Small intestine (tissue), 7 donors: ENCODE results near the gene RARRES2. TPM values are rescaled to one million over a fixed set of nuclear protein-coding genes. Genes with fewer than 3 reads are reported as not detected.

ENCODE experiments used
- DNase-seq, 2 donors: peaks; one replicate each; pipeline versions ENCODE4 v3.0.0 to v3.0.0-alpha.2; 2013
- FAIRE-seq: peaks from 2 replicates; lab custom pipeline; 2012; peaks lifted over from hg19 to GRCh38; lab: Jason Lieb, UNC
- H3K27ac ChIP-seq, 3 donors: one replicate each; pipeline ENCODE4 v1.5.1; 2013; ENCODE audit warnings: low read length in 2 of 3, mild to moderate bottlenecking in 2 of 3, control low read depth in 1 of 3, inconsistent platforms in 1 of 3, low read depth in 1 of 3, moderate library complexity in 1 of 3
- H3K27me3 ChIP-seq, 3 donors: one replicate each; pipeline ENCODE4 v1.6.1; 2013; ENCODE audit warnings: low read length in 3 of 3, inconsistent platforms in 1 of 3; ENCODE audit not compliant: control insufficient read depth in 3 of 3, insufficient read depth in 3 of 3
- H3K36me3 ChIP-seq, 3 donors: one replicate each; pipeline ENCODE4 v1.6.1; 2013; ENCODE audit warnings: low read length in 3 of 3, inconsistent platforms in 1 of 3, low read depth in 1 of 3, mild to moderate bottlenecking in 1 of 3, moderate library complexity in 1 of 3; ENCODE audit not compliant: control insufficient read depth in 3 of 3, insufficient read depth in 2 of 3
- H3K4me1 ChIP-seq, 3 donors: one replicate each; pipeline ENCODE4 v1.6.1; 2013; ENCODE audit warnings: low read length in 2 of 3, inconsistent platforms in 1 of 3, low read depth in 1 of 3, mild to moderate bottlenecking in 1 of 3, moderate library complexity in 1 of 3; ENCODE audit not compliant: control insufficient read depth in 3 of 3, insufficient read depth in 2 of 3
- H3K4me3 ChIP-seq, 3 donors: one replicate each; pipeline ENCODE4 v1.5.1; 2013; ENCODE audit warnings: low read length in 3 of 3, control low read depth in 1 of 3, inconsistent platforms in 1 of 3, low read depth in 1 of 3, mild to moderate bottlenecking in 1 of 3, moderate library complexity in 1 of 3
- H3K9me3 ChIP-seq, 2 donors: one replicate each; pipeline ENCODE4 v1.6.1; 2013; ENCODE audit warnings: low read depth in 1 of 2, low read length in 1 of 2; ENCODE audit not compliant: control insufficient read depth in 2 of 2, insufficient read depth in 1 of 2
- WGBS, 3 donors: extraction: QIAGEN DNeasy Blood & Tissue Kit; methylation state at CpG; one replicate each; pipeline ENCODE4 v1.1.7; 2013; 5-methylcytosine and 5-hydroxymethylcytosine counted together
- polyA plus RNA-seq, 4 donors: library from polyadenylated mRNA; stranded (reverse) in 3 of 4; unstranded in 1 of 4; fragments of 200-250 nt in 3 of 4; fragments of 120-200 nt in 1 of 4; gene quantifications; one replicate each; pipeline versions ENCODE4 v1.2.1 to v1.2.3, GENCODE V29; 2013
- donor health status: healthy with polysubstance abuse.
- donor health status: control.
- donor health status: control.
- donor health status: Bipolar disorder and iron deficiency.
- donor health status: healthy.

The RARRES2 gene
- polyA plus RNA-seq, 4 donors, result 9.6 to 109 (median 36.9) TPM

- H3K4me1 ChIP-seq, result peaks cover 0 to 55% (median 10%) of the 10 kb centered on the region in 3 donors
- WGBS, 3 donors, result 11 to 34% (median 24%) methylated on average over 22 to 23 of the region's 23 CpGs
Observed at GRCh38 chr7:150369748-150370501, 28.5 kb upstream of the RARRES2 start.

DNA sequence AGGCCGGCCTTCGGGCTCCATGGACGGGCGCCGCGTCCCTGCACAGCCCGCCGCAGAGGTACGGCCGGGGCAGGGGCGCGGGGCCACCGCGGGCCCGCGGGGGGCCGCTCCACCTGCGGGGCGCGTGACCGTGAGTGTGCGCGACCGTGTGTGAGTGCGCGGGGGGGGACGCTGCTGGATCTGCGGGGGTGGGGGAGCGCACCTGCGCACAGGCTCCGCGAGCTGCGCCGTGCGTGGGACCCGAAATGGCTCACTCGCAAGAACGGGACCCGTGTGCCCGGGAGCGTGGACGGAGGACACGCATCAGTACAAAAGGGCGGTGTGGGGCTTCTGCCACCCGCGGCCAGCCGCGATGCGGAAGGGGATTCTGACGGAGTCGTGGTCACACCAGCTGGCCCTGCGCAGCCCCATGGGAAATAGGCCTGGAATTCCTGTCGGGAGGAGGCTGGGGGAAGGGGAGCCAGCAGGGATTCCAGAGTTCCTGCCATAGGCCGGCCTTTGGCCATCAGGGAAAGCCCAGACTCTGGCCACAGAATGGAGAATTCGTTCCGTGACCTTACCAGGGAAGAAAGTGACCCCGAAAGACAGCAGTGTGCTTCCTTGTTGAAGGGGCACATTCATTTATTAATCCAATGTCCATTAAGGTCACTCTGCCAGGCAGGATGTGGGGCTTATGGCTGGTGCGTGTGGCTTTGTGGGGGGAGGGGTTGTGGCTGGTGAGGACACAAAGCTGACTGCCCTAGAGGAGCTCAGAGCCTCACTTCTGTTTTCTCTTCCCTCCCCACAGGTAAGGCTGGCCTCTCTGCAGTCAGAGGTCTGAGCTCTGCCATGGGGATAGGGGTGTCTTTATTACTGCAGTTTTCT, 27.7 kb upstream of the RARRES2 start:
- Histone ChIP-seq H3K4me1 (peaks cover 0 to 49% (median 10%) of the 10 kb centered on the region in 3 donors), H3K9me3 (no peaks in the 10 kb centered on the region), H3K36me3 (peaks cover 0 to 47% (median 16%) of the 10 kb centered on the region in 3 donors), H3K27me3 (no peaks in the 10 kb centered on the region), H3K4me3 (peak overlapping the region; percentile 76 to 89 (median 86)), H3K27ac (peak overlapping the region; percentile 88 to 98 (median 97))
- DNase-seq (peak; percentile 74 to 87), FAIRE-seq (no peak)
- 0 to 1% (median 0%) methylated on average over 31 to 58 of the region's 58 CpGs for WGBS, 3 donors

More at GRCh38 chr7:150369748-150370501, 28.5 kb upstream of the RARRES2 start:
- FAIRE-seq, result no peak
- peak in 1 of 2 donors; percentile 52 for DNase-seq
- H3K4me3 ChIP-seq, result peak overlapping the region; percentile 76 to 89 (median 86)
- H3K27ac ChIP-seq, result peak overlapping the region; percentile 88 to 98 (median 97)
- H3K27me3 ChIP-seq, result no peaks in the 10 kb centered on the region
- peaks cover 0 to 53% (median 16%) of the 10 kb centered on the region in 3 donors for H3K36me3 ChIP-seq
- no peaks in the 10 kb centered on the region for H3K9me3 ChIP-seq

DNA sequence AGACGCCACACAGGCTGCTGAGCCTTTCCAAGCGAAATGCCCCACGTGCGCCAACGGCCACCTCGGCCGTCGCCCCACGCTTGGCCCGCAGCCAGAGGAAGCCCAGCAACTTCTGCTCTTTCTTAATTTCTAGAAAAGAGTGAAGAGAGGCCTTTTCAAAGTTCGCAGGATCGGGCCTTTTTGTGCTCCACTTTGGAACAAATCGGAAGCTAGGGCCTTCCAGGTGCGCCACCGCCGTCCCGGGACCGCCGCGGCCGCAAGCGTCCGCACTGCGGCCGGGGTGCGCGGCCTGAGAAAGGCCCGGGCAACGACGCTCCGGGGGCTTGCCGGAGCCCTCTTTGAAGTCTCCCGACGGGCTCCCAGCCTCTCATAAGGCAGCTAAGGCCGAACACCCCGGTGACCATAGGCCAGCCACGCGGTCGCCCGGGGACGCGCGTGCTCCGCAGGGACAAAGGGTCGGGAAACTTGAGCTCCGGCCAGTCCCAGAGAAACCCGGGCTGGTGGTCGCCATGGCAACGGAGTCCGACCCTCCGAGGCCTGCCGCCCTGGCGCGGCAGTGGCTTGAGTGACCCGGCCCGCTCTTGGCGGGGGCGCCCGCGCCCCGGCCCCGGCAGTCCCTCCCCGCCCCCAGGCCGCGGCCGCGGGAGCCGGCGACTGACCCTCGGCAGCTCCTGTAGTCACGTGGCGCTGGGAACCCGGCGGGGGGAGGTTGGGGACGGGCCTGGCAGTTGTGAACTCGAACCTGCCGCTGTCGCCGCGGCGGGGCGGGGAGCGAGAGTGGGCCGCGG, 26.9 kb upstream of the RARRES2 start, which contains the start of gene REPIN1:
TSS of gene REPIN1 (plus strand) at position 727 of the 788 bp plus-strand sequence. CDS start 890 bp downstream, outside the sequence.
- peaks cover 0 to 41% (median 9%) of the 10 kb centered on the region in 3 donors for H3K4me1 ChIP-seq
- no peak for FAIRE-seq
- WGBS, 3 donors, result 1% methylated on average over 63 to 85 of the region's 85 CpGs

DNA sequence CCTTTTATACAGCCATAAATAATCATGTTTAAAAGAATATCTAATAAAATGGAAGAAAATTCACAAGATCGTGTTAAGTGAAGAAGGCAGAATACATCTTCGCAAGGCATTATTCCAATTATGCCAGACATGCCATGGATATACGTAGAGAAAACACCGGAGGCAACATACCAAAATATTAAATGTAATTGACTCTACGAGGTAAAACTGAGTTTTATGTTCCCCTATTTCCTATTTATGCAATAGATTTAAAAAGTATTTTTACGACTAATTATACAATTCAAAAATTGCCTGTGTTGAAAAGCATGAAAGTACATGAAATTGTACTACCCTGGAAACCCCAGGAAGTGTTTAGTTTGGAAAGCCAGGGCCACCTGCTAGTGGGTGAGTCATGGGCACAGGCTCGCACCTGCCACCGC, 26.3 kb upstream of the RARRES2 start:
- H3K9me3 ChIP-seq, result no peaks in the 10 kb centered on the region
- DNase-seq, result no peak
- peak overlapping the region in 2 of 3 donors; percentile 86 to 89 for H3K4me3 ChIP-seq
- H3K4me1 ChIP-seq, result peaks cover 0 to 35% (median 6%) of the 10 kb centered on the region in 3 donors
- no peak for FAIRE-seq
- peak overlapping the region; percentile 88 to 98 (median 97) for H3K27ac ChIP-seq
- H3K36me3 ChIP-seq, result peaks cover 0 to 32% (median 14%) of the 10 kb centered on the region in 3 donors
- H3K27me3 ChIP-seq, result no peaks in the 10 kb centered on the region
- 17 to 38% (median 32%) methylated on average over 8 of the region's 8 CpGs for WGBS, 3 donors

More for the DNA sequence above, 26.9 kb upstream of the RARRES2 start, which contains the start of gene REPIN1:
- H3K27me3 ChIP-seq, result no peaks in the 10 kb centered on the region
- H3K27ac ChIP-seq, result peak within 1 kb of the TSS; percentile 88 to 98 (median 97)
- peak within 1 kb of the TSS; percentile 76 to 89 (median 86) for H3K4me3 ChIP-seq
- H3K36me3 ChIP-seq, result peaks cover 0 to 38% (median 16%) of the 10 kb centered on the region in 3 donors
- no peaks in the 10 kb centered on the region for H3K9me3 ChIP-seq
- peak; percentile 89 to 96 for DNase-seq

- 78 to 83% (median 83%) methylated on average over 5 of the region's 5 CpGs for WGBS, 3 donors
- Histone ChIP-seq H3K4me3 (no peak overlapping the region), H3K9me3 (no peaks in the 10 kb centered on the region), H3K27me3 (no peaks in the 10 kb centered on the region), H3K4me1 (peaks cover 0 to 30% (median 6%) of the 10 kb centered on the region in 3 donors), H3K27ac (peak overlapping the region in 2 of 3 donors; percentile 4 to 52), H3K36me3 (peaks cover 0 to 14% (median 2%) of the 10 kb centered on the region in 3 donors)
- DNase-seq (no peak), FAIRE-seq (no peak)
Observed at GRCh38 chr7:150365673-150366398, 24.4 kb upstream of the RARRES2 start.

- Histone ChIP-seq H3K4me1 (peaks cover 0 to 23% (median under 1%) of the 10 kb centered on the region in 3 donors), H3K4me3 (no peak overlapping the region), H3K27ac (no peak overlapping the region), H3K36me3 (peaks cover 0 to 9% (median 0%) of the 10 kb centered on the region in 3 donors), H3K27me3 (no peaks in the 10 kb centered on the region), H3K9me3 (no peaks in the 10 kb centered on the region)
- 89 to 95% (median 91%) methylated on average over 10 of the region's 10 CpGs for WGBS, 3 donors
- DNase-seq (no peak), FAIRE-seq (no peak)
Observed at GRCh38 chr7:150365194-150365593, 23.8 kb upstream of the RARRES2 start.

DNA sequence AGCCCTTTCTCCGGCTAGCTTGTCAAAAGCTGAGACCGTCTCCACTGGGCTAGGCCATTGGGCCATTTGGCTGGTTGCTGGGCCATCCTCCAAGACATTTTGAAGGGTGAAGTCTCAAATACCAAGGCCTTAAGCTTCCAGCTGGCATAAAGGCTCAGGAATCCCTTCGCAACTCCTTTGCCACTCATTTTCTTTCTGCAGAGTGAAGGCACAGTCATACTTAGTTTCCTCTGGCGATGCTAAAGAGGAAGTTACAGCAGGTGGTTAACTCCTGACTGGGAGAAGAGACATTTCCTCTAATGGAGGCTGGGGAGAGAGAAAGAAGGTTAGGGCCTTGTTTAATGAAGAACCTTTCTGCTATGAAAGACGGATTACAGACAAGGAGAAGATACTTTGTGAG, 22.4 kb upstream of the RARRES2 start:
- Histone ChIP-seq H3K4me1 (peaks cover 0 to 20% (median 0%) of the 10 kb centered on the region in 3 donors), H3K27ac (no peak overlapping the region), H3K27me3 (no peaks in the 10 kb centered on the region), H3K9me3 (no peaks in the 10 kb centered on the region), H3K4me3 (no peak overlapping the region), H3K36me3 (no peaks in the 10 kb centered on the region)
- DNase-seq (no peak), FAIRE-seq (no peak)
- WGBS, 3 donors, result 74 to 87% (median 82%) methylated on average over 5 of the region's 5 CpGs
